ENCODE data around the gene SELENOM.
"Not testable (repeated sequence)": the region's sequence is repeated elsewhere in the genome, so short reads cannot be mapped to it uniquely, and the experiment has no call there.

SELENOM gene

DNA sequence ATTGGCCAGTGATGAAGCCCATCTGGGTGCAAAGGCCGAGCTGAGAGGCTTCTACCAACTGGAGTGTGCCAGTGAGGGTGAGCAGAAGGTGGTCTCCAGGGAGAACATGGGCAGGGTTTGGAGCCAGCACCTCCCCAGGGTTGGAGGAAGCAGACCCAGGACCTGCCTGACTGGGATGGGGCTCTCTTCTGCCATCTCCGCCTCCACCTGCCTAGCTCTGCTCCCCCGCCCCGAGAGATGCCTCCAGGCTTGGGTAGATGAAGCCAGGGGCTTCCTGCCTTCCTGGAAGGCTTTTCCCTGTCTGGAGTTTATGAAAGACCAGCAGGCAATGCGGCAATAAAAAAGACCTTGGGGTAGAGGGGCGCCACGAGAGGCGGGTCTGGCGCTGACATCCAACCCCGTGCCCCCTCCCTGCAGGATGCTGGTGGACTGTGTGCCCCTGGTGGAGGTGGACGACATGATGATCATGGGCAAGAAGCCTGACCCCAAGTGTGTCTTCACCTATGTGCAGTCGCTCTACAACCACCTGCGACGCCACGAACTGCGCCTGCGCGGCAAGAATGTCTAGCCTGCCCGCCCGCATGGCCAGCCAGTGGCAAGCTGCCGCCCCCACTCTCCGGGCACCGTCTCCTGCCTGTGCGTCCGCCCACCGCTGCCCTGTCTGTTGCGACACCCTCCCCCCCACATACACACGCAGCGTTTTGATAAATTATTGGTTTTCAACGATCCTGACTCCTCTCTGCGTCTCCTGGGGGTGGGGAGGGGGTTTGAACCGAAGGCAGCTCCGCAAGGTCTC is 3.3 kb downstream of the SELENOM start:
- no peak for DNase-seq

GRCh38 chr22:31103111-31103510 is 4.3 kb downstream of the SELENOM start:
- DNase-seq: no peak

GRCh38 chr22:31102441-31103081 is 4.8 kb downstream of the SELENOM start:
- no peak for DNase-seq

GRCh38 chr22:31100762-31101525 is 6.4 kb downstream of the SELENOM start:
- DNase-seq: no peak

GRCh38 chr22:31099841-31100761 is 7.3 kb downstream of the SELENOM start:
- DNase-seq: no peak

DNA sequence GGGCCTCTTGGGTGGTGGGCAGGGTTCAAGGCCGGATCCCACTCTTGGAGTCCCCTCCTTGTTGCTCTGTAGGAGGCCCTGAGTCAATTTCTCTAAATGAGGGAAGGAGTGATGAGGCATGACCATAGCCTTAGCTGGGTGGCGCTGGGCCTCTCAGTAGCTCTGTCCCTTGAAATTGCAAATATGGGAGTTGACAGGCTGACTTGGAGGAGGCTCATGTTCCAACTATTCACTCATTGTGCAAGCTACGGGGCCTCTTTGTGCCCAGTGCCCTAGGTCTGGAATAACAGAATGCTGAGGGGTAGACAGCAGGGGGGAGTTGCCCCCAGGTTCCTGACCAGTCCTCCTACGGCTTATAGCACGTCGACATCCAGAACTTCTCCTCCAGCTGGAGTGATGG is 8.0 kb downstream of the SELENOM start:
- DNase-seq: no peak

- no peak for DNase-seq
These were observed 8.7 kb downstream of the SELENOM start for GRCh38 chr22:31098632-31099110.

- DNase-seq: no peak
These were observed 9.3 kb downstream of the SELENOM start for GRCh38 chr22:31097941-31098631.

GRCh38 chr22:31097539-31097938 is 9.8 kb downstream of the SELENOM start:
- not testable (repeated sequence) for DNase-seq

GRCh38 chr22:31096657-31097279 is 10.6 kb downstream of the SELENOM start:
- no peak for DNase-seq

DNA sequence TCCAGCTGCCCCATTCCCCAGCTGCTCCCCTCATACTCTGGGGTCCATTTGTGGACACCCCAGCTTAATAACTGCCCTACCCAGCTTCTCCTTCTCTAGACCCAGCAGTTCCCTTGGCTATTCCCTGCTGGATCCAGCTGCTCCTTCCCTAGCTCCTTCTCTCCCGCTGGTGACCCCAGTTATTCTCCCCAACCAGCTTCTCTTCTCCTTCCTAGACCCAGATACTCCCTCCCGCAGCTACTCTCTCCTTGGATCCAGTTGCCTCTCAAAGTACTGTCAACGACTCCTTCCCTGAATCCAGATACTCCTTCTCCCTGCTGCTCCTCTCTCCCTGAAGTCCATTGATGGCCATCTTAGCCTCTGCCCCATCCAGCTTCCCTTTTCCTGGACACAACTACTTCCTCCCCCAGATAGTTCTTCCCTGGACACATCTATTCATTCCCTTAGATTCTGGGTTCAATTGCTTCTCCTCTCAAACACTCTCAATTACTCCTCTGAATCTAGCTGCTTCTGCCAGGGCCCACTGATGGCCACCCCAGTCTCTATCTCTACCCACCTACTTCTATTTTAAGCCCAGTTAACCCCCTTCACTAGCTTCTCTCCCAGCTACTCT is 11.6 kb downstream of the SELENOM start:
- DNase-seq: no peak

GRCh38 chr22:31094741-31095140 is 12.6 kb downstream of the SELENOM start:
- no peak for DNase-seq

GRCh38 chr22:31094021-31094551 is 13.3 kb downstream of the SELENOM start:
- no peak for DNase-seq

GRCh38 chr22:31093086-31093850 is 14.1 kb downstream of the SELENOM start:
- no peak for DNase-seq

DNA sequence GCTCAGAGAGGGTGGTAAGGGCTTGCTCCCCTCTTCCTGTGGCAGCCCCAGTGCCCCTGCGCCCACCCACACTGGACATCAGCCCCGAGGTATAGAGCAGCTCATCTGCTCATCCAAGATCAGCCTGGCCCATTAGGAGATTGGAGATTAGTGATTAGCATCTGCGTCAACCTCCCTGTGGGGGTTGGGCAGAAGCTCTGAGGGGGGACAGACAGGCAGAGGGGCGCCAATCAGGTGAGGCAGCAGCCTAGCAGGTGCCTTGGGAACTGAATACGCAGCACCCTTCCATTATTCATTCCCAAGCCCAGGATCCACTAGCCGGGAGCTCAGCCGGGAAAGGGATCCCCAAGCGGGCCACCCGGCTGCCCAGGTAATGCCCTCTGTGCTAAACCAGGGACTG is 15.2 kb downstream of the SELENOM start:
- DNase-seq: no peak

GRCh38 chr22:31091106-31091975 is 16.0 kb downstream of the SELENOM start:
- DNase-seq: no peak

DNA sequence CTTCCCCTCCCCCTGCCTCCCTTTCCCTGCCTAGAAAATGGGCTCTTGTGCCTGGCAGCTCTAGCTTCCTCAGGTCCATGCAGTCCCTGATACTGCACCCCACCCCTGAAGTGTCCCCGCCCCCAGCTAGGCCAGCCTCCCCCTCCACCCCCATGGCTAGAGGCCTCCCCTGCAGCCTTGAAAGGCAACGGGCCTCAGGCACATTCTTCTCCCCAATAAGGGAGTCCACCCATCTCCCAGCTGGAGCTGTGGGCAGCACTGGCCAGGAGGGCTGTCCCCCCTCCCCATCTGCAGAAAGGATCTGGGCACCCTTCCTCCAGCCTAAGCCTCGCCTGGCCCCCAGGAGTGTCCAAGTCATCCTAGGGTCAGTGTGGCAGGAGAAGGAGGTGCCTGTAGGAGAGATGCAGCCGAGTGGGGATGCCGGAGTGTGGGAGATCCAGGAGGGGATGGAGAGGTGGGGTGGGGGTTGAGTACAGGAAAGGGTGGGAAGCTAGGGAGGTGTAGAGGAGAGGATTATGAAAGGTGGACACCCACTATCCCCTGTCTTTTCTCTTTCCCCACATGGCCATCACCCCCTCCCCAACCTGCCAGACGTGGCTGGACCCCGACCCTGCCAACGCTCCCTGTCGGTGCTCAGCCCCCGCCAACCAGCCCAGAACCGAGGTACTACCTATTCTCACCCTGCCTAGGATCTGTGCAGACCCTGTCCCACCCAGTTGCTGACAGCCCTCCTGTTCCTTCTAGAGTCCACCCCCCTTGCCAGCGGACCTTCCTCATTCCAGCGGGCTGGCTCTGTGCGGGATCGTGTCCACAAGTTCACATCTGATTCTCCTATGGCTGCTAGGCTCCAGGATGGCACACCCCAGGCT is 16.9 kb downstream of the SELENOM start:
- no peak for DNase-seq
